HG02642 (cell line): ENCODE results near the gene CYP4F12.
"Not testable (repeated sequence)": the region's sequence is repeated elsewhere in the genome, so short reads cannot be mapped to it uniquely, and the experiment has no call there.

Experiments
- ATAC-seq: cut with Tn5 transposase; IDR thresholded peaks from one replicate; pipeline ENCODE4 v1.9.1; 2021; ENCODE audit warnings: mild to moderate bottlenecking; ENCODE audit not compliant: unreplicated experiment, poor library complexity

Gene CYP4F12

GRCh38 chr19:15644816-15645215 is 28.1 kb upstream of the CYP4F12 start:
- ATAC-seq, result no peak

- no peak for ATAC-seq
Measured at GRCh38 chr19:15649526-15649925, 23.4 kb upstream of the CYP4F12 start.

- ATAC-seq, result not testable (repeated sequence)
Measured at GRCh38 chr19:15650123-15650522, 22.8 kb upstream of the CYP4F12 start.

DNA sequence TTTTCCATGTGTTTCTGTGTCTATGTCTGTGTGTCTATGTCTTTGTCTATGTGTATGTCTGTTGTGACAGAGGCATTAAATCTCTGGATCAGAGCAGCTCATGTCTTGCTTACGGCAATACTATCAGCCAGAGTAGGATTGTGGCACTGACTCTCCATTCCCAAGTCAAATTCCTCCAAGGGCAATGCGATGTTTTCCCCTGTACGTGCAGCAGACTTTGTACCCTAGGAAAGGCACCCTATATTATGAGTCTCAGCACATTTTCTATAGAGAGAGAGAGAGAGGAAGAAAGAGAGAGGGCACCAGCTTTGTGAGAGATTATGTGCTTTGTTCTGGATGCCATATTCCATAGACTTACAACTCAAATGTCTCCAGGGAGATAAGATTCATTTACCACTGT is 21.1 kb upstream of the CYP4F12 start:
- no peak for ATAC-seq

DNA sequence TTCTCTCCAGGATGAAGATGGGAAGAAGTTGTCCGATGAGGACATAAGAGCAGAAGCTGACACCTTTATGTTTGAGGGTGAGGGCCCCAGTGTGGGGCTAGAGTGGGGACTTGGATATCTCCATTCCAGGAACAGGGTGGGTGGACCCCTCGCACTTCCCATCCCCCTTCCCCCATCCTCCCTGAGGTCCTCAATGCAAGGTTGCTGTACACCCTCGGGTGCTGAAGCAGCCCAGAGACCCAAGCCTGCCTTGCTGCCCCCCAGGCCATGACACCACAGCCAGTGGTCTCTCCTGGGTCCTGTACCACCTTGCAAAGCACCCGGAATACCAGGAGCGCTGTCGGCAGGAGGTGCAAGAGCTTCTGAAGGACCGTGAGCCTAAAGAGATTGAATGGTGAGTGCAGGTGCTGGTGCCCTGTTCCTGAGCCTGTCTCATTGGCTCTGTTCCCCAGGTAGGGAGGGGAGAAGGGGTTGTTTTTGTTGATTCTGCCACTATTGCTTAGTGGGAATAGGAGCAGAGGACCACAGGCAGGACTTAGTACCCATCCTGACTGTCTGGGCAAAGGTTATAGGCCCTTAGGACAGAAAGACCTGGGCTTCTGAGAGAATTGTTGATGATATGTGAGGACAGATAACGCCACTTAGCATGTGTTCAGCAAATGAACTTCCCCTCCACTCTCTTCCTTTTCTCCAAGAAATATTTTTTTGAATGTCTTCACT is 20.2 kb upstream of the CYP4F12 start:
- ATAC-seq, result no peak

DNA sequence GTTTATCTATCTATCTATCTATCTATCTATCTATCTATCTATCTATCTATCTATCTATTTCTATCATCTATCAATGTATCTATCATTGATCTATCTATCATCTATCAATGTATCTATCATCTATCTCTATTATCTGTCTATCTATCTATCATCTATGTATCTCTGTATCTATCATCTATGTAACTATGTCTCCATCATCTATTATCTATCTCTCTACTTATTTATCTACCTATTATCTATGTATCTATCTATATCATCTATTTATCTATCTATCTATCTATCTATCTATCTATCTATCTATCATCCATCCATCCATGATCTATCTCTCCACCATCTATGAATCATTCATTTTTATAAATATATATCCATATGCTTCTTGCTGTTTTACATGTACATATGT is 16.4 kb upstream of the CYP4F12 start:
- ATAC-seq, result no peak

DNA sequence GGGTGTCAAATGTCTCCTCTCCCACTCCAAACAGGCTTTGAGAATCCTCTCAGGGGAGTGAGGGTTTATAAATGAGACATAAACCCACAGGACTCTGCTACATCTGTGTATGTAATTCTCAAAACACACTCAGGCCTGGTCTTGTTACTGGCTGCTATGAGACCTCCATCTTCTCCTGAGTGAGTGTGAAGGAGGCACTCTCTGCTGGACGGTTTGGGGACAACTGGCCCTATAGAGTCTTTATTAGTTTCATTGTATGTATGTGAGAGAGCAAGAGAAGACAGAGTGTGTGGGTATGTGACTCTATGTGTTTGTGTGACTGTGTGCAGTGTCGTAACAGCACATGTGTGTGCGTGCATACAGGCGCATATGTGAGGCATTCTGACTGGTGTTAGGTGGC is 9.6 kb upstream of the CYP4F12 start:
- ATAC-seq, result no peak

DNA sequence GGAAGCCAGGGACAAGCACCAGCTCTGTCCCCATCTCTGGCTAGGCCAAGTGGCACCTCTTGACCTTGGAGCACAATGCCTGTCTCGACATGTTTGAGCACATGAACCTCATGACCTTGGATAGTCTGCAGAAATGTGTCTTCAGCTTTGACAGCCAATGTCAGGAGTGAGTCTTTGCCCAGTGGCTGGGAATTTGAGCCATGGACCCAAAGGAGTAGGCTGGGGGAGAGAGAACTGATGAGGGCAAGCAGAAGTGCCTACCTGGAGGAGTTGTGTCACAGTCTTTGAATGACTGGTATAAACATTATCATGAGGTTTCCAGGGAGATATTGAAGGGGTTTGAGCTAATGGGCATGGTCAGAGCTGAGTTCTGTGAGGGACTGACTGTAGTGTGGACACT is 6.7 kb upstream of the CYP4F12 start:
- ATAC-seq, result no peak

- ATAC-seq, result no peak
Measured at GRCh38 chr19:15666883-15667282, 6.0 kb upstream of the CYP4F12 start.

DNA sequence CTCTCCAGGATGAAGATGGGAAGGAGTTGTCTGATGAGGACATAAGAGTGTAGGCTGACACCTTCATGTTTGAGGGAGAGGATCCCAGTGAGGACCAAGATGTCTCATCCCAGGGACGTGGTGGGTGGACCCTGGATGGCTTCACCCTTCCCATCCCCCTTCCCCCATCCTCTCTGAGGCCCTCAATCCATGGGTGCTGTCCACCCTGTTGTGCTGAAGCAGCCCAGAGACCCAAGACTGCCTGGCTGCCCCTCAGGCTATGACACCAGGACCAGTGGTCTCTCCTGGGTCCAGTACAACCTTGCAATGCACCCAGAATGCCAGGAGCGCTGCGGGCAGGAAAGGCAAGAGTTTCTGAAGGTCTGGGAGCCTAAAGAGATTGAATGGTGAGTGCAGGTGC is 3.4 kb upstream of the CYP4F12 start:
- no peak for ATAC-seq

DNA sequence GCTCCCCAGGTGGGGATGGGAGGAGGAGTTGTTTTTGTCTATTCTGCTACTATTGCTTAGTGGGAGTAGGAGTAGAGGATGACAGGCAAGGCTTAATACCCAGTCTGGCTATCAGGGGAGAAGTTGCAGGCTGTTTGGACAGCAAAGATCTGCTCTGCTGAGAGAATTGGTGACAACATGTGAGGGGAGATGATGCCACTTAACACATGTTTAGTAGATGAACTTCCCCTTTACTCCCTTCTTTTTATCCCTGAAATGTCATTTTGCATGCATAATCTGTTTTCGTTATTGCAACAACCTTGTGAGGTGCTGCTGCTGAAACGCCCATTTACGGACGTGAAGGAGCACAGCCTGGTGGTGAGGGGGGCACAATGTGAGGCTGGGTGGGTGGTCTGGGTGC is 3.0 kb upstream of the CYP4F12 start:
- ATAC-seq, result no peak

GRCh38 chr19:15671237-15671821 is 1.6 kb upstream of the CYP4F12 start:
- ATAC-seq, result no peak

DNA sequence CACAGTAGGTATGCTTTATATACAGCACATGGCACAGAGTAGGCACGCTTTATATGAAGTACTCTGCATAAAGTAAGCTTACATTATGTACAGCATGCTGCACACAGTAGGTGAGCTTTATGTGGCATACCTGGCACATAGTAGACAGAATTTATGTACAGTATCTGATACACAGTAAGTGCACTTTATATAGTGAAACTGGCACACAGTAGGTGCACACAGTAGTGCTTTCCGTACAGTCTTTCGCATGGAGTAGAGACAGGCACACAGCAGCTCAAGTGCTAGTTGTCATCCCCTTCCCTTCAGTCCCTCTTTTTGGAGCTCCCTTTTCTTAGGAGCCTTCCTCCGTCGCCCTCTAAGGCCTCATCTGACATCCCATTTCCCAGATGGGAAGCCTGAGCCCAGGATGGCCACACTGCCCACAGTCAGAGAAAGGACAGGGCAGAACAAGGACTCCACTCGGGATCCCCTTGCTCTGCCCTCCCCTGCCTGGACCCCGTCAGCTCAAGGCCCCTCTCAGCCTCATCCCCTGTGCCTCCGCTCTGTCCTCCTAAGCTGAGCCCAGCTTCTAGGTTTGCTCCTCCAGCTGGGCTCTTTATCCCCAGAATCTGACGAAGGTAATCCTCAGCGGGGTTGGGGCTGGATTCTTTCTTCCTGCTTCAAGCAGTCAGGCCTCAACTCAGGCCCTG is 852 bp upstream of the CYP4F12 start:
- no peak for ATAC-seq

DNA sequence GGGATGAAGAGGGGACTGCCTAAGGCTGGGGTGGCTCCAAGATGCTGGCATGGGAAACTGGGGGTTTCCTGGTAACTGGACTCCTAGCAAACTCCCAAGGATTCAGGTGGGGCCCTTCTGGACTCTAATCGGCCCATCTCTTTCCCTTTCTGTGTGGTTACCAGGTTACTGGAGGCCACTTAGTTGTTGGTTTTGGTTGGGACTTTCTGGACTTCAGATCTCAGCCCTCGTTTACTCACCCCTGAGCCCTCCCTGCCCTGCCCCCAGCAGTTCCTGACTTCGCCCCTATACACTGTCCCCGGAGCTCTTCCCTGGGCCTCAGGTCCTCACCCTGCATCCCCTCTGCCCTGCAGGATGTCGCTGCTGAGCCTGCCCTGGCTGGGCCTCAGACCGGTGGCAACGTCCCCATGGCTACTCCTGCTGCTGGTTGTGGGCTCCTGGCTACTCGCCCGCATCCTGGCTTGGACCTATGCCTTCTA is 328 bp downstream of the CYP4F12 start:
- no peak for ATAC-seq

DNA sequence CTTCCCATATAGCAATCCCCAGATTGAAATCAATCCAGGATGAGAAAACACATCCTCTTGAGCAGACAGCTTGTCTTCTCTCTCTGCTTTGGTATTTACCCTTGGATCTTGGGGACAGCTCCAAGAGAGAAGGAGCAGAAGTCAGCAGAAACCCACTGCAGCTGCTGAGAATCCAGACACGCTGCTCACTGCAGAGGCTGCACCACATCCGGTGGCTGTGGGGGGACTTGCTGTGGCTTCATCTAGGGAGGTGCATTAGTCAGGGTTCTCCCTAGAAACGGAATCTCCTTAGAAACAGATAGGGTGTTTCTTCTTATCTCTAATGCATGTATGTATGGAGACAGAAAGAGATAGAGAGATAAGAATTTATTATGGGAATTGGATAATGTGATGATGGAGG is 2.7 kb downstream of the CYP4F12 start:
- ATAC-seq, result no peak

- no peak for ATAC-seq
Measured at GRCh38 chr19:15679089-15679488, 6.2 kb downstream of the CYP4F12 start.

GRCh38 chr19:15679865-15680264 is 7.0 kb downstream of the CYP4F12 start:
- not testable (repeated sequence) for ATAC-seq

- no peak for ATAC-seq
Measured at GRCh38 chr19:15680478-15681322, 7.8 kb downstream of the CYP4F12 start.

DNA sequence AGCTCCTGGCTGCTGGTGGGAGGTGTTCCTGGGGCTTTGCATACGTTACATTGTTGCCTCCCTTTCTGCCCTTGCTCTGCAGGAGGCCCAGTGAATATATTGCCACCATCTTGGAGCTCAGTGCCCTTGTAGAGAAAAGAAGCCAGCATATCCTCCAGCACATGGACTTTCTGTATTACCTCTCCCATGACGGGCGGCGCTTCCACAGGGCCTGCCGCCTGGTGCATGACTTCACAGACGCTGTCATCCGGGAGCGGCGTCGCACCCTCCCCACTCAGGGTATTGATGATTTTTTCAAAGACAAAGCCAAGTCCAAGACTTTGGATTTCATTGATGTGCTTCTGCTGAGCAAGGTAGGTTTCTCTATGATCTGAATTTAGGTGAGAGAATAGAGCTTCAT is 10.5 kb downstream of the CYP4F12 start:
- no peak for ATAC-seq

DNA sequence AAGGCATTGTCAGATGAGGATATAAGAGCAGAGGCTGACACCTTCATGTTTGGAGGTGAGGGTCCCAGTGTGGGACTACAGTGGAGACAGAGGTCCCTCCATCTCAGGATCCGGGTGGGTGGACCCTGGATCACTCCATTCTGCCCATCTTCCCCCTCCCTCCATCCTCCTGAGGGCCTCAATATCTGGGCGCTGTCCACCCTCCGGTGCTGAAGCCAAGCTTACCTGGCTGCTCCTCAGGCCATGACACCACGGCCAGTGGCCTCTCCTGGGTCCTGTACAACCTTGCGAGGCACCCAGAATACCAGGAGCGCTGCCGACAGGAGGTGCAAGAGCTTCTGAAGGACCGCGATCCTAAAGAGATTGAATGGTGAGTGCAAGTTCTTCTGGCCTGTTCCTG is 11.9 kb downstream of the CYP4F12 start:
- ATAC-seq, result no peak
